Cardiac muscle cell (in vitro differentiated cells and primary cell): ENCODE data around the gene PRKG2. TPM values are rescaled to one million over a fixed set of nuclear protein-coding genes. Genes with fewer than 3 reads are reported as not detected.

Experiments used
- DNase-seq, 2 donors: peaks; one replicate each; pipeline versions ENCODE4 v3.0.0 to v3.0.0-alpha.2; 2010 to 2017; ENCODE audit warnings: low read depth in 1 of 2, low spot score in 1 of 2
- H3K27ac ChIP-seq: fragments of 200-600 bp; sonication (generic); 2 replicates; pipeline ENCODE4 v1.5.1; 2016
- H3K27me3 ChIP-seq: fragments of 200-600 bp; sonication (generic); 2 replicates; pipeline ENCODE4 v1.6.0; 2016; ENCODE audit warnings: control low read depth
- H3K36me3 ChIP-seq: fragments of 200-600 bp; sonication (generic); 2 replicates; pipeline ENCODE4 v1.5.1; 2016; ENCODE audit warnings: control low read depth
- H3K4me1 ChIP-seq: fragments of 200-600 bp; sonication (generic); 2 replicates; pipeline ENCODE4 v1.8.1; 2017; ENCODE audit warnings: low read depth, mild to moderate bottlenecking, mixed run types
- H3K4me3 ChIP-seq: fragments of 200-600 bp; sonication (generic); 2 replicates; pipeline ENCODE4 v1.5.1; 2016; ENCODE audit warnings: mild to moderate bottlenecking
- H3K9me3 ChIP-seq: fragments of 200-600 bp; sonication (generic); 2 replicates; pipeline ENCODE4 v1.5.1; 2017; ENCODE audit warnings: low read depth, mild to moderate bottlenecking, control low read depth
- polyA plus RNA-seq: library from polyadenylated mRNA; unstranded; fragments of >200 nt; fragmentation: Nextera tagmentation; extraction: Ambion mirVana; gene quantifications from 2 replicates; pipeline ENCODE4 v1.2.1, GENCODE V29; 2016
- total RNA-seq: library from RNA; depleted of rRNA; stranded (reverse); fragments of >200 nt; gene quantifications from 2 replicates; pipeline ENCODE4 v1.2.3, GENCODE V29; 2016
- TF ChIP-seq, protein P1 (sequence below): IDR thresholded peaks from 2 replicates; pipeline ENCODE4 v1.5.1; 2012; ENCODE audit warnings: low read depth, mild to moderate bottlenecking, low read length

The PRKG2 gene
- total and polyA plus RNA-seq, 2 experiments from 2014 or later = 0.35 to 0.54 TPM

DNA sequence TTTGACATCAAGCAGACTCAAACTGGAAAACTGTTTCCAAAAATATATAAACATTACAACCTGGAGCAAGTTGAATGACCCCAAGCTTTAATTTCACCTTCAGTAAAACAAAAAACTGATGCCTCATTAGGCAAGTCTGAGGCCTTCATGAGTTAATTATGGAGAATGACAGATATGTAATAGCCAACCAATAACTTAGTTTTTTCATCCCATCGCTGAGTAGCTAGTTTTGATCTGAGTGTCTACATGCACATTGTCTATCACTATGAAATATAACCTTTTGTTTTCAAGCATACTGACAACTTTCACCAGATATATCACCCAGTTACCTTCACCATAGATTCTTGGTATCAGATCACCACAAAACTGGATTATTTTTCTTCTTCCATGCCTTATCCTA is 16.4 kb downstream of the PRKG2 start:
- H3K4me1 ChIP-seq = no peaks in the 10 kb centered on the region
- H3K9me3 ChIP-seq = no peaks in the 10 kb centered on the region
- TF ChIP-seq, protein P1, sequence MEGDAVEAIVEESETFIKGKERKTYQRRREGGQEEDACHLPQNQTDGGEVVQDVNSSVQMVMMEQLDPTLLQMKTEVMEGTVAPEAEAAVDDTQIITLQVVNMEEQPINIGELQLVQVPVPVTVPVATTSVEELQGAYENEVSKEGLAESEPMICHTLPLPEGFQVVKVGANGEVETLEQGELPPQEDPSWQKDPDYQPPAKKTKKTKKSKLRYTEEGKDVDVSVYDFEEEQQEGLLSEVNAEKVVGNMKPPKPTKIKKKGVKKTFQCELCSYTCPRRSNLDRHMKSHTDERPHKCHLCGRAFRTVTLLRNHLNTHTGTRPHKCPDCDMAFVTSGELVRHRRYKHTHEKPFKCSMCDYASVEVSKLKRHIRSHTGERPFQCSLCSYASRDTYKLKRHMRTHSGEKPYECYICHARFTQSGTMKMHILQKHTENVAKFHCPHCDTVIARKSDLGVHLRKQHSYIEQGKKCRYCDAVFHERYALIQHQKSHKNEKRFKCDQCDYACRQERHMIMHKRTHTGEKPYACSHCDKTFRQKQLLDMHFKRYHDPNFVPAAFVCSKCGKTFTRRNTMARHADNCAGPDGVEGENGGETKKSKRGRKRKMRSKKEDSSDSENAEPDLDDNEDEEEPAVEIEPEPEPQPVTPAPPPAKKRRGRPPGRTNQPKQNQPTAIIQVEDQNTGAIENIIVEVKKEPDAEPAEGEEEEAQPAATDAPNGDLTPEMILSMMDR = no peak
- no peak for DNase-seq
- no peak overlapping the region for H3K4me3 ChIP-seq
- no peaks in the 10 kb centered on the region for H3K36me3 ChIP-seq
- H3K27ac ChIP-seq = no peak overlapping the region
- no peaks in the 10 kb centered on the region for H3K27me3 ChIP-seq

DNA sequence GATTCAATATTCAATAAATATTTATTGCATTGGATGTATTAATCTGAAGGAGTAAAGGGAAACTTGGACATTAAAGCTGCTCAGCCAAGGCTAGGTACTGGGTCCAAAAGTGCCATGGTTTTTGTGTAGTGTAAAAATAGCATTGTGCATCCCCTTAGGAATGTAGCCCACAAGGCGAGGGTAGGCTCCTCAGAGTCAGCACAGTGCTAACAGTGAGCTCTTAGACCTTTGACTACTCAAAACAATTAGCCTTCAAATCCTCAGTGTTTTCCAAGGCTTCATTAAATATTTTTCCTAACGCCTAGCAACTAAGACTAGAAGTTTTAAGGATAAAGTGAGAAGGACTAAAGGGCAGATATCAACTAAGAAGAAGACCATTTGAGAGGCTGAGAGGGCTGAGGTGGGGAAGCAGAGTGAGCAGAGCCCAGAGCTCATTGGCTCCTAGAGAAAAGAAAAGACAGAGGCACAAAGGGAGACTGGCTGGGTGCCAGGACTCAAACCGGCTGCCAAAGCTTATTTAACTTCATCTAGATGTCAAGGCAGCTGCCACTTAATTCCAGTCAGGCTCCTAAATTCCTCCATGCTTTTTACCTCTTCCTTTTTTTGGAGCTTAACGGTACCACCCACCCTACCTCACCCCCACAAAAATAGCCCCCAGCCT is 17.0 kb downstream of the PRKG2 start:
- TF ChIP-seq, protein P1 = no peak
- no peak overlapping the region for H3K4me3 ChIP-seq
- H3K4me1 ChIP-seq = no peaks in the 10 kb centered on the region
- DNase-seq = peak in 1 of 2 donors; percentile 13
- H3K27ac ChIP-seq = no peak overlapping the region
- H3K9me3 ChIP-seq = no peaks in the 10 kb centered on the region
- H3K27me3 ChIP-seq = no peaks in the 10 kb centered on the region
- H3K36me3 ChIP-seq = no peaks in the 10 kb centered on the region

DNA sequence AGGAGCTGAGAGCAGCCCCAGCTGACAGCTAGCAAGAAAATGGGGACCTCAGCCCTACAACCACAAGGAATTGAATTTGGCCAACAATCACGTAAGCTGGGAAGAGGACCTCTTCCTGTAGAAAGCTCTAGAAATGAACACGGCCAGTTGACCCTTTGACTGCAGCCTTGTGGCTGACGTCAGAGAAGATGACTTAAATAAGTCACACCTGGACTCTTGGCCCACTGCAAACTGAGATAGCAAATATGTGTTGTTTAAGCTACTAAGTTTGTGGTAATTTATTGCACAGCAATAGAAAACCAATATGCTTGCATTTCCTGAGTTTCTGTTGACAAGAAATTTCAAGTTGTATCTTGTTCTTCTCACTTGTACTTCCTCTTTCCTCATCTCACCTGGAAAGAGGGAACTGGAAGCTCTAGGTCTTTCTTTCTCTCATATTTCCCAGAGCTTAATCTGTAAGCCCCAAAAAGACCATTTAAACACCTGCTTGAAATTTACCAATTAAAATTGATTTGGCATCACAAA is 18.8 kb downstream of the PRKG2 start:
- TF ChIP-seq, protein P1 = no peak
- no peak for DNase-seq
- no peak overlapping the region for H3K27ac ChIP-seq
- no peaks in the 10 kb centered on the region for H3K36me3 ChIP-seq
- H3K4me1 ChIP-seq = no peaks in the 10 kb centered on the region
- no peak overlapping the region for H3K4me3 ChIP-seq
- no peaks in the 10 kb centered on the region for H3K27me3 ChIP-seq
- H3K9me3 ChIP-seq = no peaks in the 10 kb centered on the region

DNA sequence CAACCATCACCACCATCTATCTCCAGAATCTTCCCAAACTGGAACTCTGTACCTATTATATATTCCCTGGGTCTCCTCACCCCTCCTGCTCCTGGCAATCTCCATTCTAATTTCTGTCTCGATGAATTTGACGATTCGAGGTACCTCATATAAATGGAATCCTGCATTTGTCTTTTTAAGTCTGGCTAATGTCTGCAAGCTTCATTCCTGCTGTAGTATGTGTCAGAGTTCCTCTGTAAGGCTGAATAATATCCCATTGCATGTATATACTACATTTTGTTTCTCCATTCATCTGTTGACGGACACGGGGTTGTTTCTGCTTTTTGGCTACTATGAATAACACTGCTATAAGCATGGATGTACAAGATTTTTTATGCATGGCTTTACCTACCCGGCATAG is 19.5 kb downstream of the PRKG2 start:
- no peak overlapping the region for H3K4me3 ChIP-seq
- H3K9me3 ChIP-seq = no peaks in the 10 kb centered on the region
- H3K36me3 ChIP-seq = no peaks in the 10 kb centered on the region
- no peaks in the 10 kb centered on the region for H3K4me1 ChIP-seq
- TF ChIP-seq, protein P1 = no peak
- no peak for DNase-seq
- no peaks in the 10 kb centered on the region for H3K27me3 ChIP-seq
- no peak overlapping the region for H3K27ac ChIP-seq

DNA sequence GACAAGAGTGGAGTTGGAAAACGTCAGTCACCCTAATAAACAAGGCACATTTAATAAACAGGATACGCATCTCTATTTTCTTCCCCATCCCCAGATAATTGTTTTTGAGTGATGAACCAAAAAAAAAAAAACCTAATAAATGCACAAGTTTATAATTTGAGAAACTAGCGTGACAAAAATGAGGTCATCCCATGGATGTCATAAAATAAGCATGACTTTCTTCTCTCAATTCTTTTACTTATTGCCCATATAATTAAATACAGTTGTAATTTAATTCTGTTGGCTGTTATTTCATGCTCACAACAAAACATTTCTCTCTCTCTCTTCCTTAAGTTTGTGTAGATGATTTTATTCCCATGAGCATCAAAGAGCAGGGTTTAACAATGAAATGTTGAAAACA is 20.7 kb downstream of the PRKG2 start:
- no peaks in the 10 kb centered on the region for H3K27me3 ChIP-seq
- TF ChIP-seq, protein P1 = no peak

More for the DNA sequence above, 20.7 kb downstream of the PRKG2 start:
- Histone ChIP-seq H3K36me3 (no peaks in the 10 kb centered on the region), H3K4me1 (no peaks in the 10 kb centered on the region), H3K9me3 (no peaks in the 10 kb centered on the region), H3K27ac (no peak overlapping the region), H3K4me3 (no peak overlapping the region)
- no peak for DNase-seq
